22Rv1 (cell line): Measurements from ENCODE around the gene SCAND1.

Source experiments
- ZFX ChIP-seq: fragments of 450-650 bp; IDR thresholded peaks from 2 replicates; pipeline ENCODE4 v1.6.1; 2017; ENCODE audit warnings: antibody characterized with exemption, borderline replicate concordance
- TF ChIP-seq, protein P1 (sequence below): fragments of 450-650 bp; IDR thresholded peaks from 2 replicates; pipeline ENCODE4 v1.5.1; 2017; ENCODE audit warnings: mild to moderate bottlenecking

DNA sequence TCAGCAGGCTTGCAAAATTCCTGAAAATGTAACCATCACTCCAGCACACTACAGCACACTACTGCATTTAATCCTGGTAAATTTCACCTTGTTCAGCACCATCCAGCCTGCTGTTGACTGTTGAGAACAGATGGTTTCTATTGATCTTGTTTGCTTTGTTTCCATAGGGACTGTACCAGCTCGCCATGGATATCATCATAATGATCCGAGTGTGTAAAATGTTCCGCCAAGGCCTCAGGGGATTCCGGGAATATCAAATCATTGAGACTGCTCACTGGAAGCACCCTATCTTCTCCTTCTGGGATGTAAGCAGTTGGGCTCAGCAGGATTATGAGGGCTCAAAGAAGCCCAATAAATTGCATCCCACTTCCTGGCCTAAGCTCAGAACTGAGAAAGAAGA is 18.2 kb upstream of the SCAND1 start:
- TF ChIP-seq, protein P1, sequence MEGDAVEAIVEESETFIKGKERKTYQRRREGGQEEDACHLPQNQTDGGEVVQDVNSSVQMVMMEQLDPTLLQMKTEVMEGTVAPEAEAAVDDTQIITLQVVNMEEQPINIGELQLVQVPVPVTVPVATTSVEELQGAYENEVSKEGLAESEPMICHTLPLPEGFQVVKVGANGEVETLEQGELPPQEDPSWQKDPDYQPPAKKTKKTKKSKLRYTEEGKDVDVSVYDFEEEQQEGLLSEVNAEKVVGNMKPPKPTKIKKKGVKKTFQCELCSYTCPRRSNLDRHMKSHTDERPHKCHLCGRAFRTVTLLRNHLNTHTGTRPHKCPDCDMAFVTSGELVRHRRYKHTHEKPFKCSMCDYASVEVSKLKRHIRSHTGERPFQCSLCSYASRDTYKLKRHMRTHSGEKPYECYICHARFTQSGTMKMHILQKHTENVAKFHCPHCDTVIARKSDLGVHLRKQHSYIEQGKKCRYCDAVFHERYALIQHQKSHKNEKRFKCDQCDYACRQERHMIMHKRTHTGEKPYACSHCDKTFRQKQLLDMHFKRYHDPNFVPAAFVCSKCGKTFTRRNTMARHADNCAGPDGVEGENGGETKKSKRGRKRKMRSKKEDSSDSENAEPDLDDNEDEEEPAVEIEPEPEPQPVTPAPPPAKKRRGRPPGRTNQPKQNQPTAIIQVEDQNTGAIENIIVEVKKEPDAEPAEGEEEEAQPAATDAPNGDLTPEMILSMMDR, result no peak
- TF ChIP-seq ZFX, result no peak
